RWPE1 (cell line): ENCODE data around the gene ZSWIM3.

Source experiments
- CTCF ChIA-PET: fragments of 350-600 bp; sonication (Branson Sonifier 250); formaldehyde crosslinking; extraction: SDS; loops from one replicate; lab custom pipeline; 2021; lab: Yijun Ruan, JAX
- POLR2A ChIA-PET: fragments of 400-600 bp; formaldehyde crosslinking; extraction: SDS; loops from one replicate; lab custom pipeline; 2020; ENCODE audit warnings: antibody characterized with exemption; ENCODE audit not compliant: low non-redundant PET; lab: Yijun Ruan, JAX
- DNase-seq: peaks from one replicate; pipeline ENCODE4 v3.0.0; 2012; ENCODE audit warnings: low spot score
- H3K27ac ChIP-seq: fragments of 450-650 bp; 2 replicates; pipeline ENCODE4 v1.5.1; 2017
- CTCF ChIP-seq: fragments of 450-650 bp; conservative IDR thresholded peaks from 2 replicates; pipeline ENCODE4 v1.5.1; 2017; ENCODE audit warnings: low read depth, mild to moderate bottlenecking

Gene ZSWIM3

GRCh38 chr20:45927071-45927878, 69.9 kb downstream of the ZSWIM3 start:
- no peak overlapping the region for H3K27ac ChIP-seq
- no peak for TF ChIP-seq CTCF
- no peak for DNase-seq
- ChIA-PET POLR2A (interaction anchor here (0.6 kb wide), 1 partner anchor 915 kb away, joined by 6 read pairs; no protein-coding TSS in a partner anchor), CTCF (interaction anchor here (1.6 kb wide), 1 partner anchor 60 kb away, joined by 3 read pairs; no protein-coding TSS in a partner anchor)
